ENCODE measurements around the gene FBXO2. TPM values are rescaled to one million over a fixed set of nuclear protein-coding genes. Genes with fewer than 3 reads are reported as not detected.

The FBXO2 gene
- total and polyA plus RNA-seq, 9 of the 15 experiments (the other 6 are each of a cell fraction or from before 2014, with no cell fraction given): 0.04 to 1.9 (median 0.27) TPM

DNA sequence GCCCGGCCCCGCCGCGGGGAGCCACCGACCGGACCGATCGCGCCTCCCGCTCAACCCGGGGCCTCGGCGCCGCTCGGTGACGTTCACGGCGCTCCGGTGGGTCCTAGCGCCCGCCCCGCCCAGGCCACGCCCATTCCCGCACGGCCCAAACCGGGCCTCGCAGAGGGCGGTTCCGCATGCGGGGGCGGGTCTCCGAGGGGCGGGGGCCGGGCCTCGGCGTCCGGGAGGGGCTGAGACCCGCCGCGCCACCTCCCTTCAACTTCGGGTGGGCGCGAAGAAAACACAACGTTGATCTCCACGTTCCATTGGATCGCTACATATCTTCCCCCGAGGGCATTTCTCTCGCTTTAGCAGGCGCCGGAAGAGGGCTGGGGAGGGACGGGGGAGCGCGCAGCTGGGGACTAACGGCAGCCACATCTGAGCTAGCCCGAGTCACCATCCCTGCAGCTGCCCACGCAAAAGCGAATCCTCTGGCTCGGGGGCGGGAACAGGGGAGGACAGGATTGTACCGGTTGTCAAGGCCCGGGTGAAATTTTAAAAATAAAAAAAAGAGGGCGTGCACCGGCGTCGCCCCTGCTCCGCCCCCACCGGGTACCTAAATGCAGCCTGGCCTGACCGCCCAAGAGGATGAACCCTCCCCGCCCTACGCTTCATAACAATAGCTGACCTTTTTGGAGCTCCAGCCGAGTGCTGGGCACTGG, 27.0 kb upstream of the FBXO2 start, which contains the start of gene MAD2L2 (continued):
- TF ChIP-seq, protein P1, sequence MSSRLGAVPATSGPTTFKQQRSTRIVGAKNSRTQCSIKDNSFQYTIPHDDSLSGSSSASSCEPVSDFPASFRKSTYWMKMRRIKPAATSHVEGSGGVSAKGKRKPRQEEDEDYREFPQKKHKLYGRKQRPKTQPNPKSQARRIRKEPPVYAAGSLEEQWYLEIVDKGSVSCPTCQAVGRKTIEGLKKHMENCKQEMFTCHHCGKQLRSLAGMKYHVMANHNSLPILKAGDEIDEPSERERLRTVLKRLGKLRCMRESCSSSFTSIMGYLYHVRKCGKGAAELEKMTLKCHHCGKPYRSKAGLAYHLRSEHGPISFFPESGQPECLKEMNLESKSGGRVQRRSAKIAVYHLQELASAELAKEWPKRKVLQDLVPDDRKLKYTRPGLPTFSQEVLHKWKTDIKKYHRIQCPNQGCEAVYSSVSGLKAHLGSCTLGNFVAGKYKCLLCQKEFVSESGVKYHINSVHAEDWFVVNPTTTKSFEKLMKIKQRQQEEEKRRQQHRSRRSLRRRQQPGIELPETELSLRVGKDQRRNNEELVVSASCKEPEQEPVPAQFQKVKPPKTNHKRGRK (tag; IDR thresholded peaks at IDR 0.05): no peak
- peak in 1 of 2 experiments; percentile 72; a peak in 1 of 4 replicates for TF ChIP-seq SIN3A (IDR thresholded peaks at IDR 0.05; ENCODE audit: borderline replicate concordance in 2 of 2, control insufficient read depth in 1 of 2, low read depth in 2 of 2, low read length in 2 of 2)
- no peak for TF ChIP-seq CEBPB (tag; IDR thresholded peaks at IDR 0.05)
- TF ChIP-seq RFX7 (CRISPR knock-in tag; IDR thresholded peaks at IDR 0.05): no peak
- peak; percentile 99 for TF ChIP-seq RB1 (IDR thresholded peaks at IDR 0.05; ENCODE audit: low read depth)
- no peak; a peak in 1 of 4 replicates for TF ChIP-seq KDM4B (IDR thresholded peaks at IDR 0.05; ENCODE audit: borderline replicate concordance in 2 of 2, low read depth in 1 of 2)
- TF ChIP-seq MBD1 (CRISPR knock-in tag; IDR thresholded peaks at IDR 0.05): no peak
- peak; percentile 73 for TF ChIP-seq HCFC1 (IDR thresholded peaks at IDR 0.05; ENCODE audit: low read depth, low read length)
- no peak for TF ChIP-seq CREBBP (IDR thresholded peaks at IDR 0.05; ENCODE audit: low read depth, low read length)
- TF ChIP-seq POLR3A (IDR thresholded peaks at IDR 0.05; ENCODE audit: borderline replicate concordance, extremely low read depth, insufficient read depth, insufficient read length): no peak
- no peak for TF ChIP-seq SRSF1 (IDR thresholded peaks at IDR 0.05; ENCODE audit: low read depth, low read length)
- no peak for TF ChIP-seq THRAP3 (IDR thresholded peaks at IDR 0.05; ENCODE audit: borderline replicate concordance)
- TF ChIP-seq, protein P2, sequence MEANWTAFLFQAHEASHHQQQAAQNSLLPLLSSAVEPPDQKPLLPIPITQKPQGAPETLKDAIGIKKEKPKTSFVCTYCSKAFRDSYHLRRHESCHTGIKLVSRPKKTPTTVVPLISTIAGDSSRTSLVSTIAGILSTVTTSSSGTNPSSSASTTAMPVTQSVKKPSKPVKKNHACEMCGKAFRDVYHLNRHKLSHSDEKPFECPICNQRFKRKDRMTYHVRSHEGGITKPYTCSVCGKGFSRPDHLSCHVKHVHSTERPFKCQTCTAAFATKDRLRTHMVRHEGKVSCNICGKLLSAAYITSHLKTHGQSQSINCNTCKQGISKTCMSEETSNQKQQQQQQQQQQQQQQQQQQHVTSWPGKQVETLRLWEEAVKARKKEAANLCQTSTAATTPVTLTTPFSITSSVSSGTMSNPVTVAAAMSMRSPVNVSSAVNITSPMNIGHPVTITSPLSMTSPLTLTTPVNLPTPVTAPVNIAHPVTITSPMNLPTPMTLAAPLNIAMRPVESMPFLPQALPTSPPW (CRISPR knock-in tag; IDR thresholded peaks at IDR 0.05): peak; percentile 96
- TF ChIP-seq, protein P3, sequence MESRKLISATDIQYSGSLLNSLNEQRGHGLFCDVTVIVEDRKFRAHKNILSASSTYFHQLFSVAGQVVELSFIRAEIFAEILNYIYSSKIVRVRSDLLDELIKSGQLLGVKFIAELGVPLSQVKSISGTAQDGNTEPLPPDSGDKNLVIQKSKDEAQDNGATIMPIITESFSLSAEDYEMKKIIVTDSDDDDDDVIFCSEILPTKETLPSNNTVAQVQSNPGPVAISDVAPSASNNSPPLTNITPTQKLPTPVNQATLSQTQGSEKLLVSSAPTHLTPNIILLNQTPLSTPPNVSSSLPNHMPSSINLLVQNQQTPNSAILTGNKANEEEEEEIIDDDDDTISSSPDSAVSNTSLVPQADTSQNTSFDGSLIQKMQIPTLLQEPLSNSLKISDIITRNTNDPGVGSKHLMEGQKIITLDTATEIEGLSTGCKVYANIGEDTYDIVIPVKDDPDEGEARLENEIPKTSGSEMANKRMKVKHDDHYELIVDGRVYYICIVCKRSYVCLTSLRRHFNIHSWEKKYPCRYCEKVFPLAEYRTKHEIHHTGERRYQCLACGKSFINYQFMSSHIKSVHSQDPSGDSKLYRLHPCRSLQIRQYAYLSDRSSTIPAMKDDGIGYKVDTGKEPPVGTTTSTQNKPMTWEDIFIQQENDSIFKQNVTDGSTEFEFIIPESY (CRISPR knock-in tag; IDR thresholded peaks at IDR 0.05): no peak; the same call in 1 of the 2 replicates
- TF ChIP-seq SAFB2 (IDR thresholded peaks at IDR 0.05; ENCODE audit: borderline replicate concordance, low read depth, low read length, severe bottlenecking): no peak
- TF ChIP-seq, protein P4, sequence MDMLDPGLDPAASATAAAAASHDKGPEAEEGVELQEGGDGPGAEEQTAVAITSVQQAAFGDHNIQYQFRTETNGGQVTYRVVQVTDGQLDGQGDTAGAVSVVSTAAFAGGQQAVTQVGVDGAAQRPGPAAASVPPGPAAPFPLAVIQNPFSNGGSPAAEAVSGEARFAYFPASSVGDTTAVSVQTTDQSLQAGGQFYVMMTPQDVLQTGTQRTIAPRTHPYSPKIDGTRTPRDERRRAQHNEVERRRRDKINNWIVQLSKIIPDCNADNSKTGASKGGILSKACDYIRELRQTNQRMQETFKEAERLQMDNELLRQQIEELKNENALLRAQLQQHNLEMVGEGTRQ (CRISPR knock-in tag; IDR thresholded peaks at IDR 0.05): no peak
- no peak for TF ChIP-seq CBX2 (IDR thresholded peaks at IDR 0.05; ENCODE audit: insufficient read depth, low read length, poor library complexity, severe bottlenecking)

Data from K562 (cell line).